HCT116 (cell line): ENCODE results near the gene NACC1. TPM values are rescaled to one million over a fixed set of nuclear protein-coding genes. Genes with fewer than 3 reads are reported as not detected.

ENCODE experiments used
- ATAC-seq: fragments of 200-7000 bp; cut with Tn5 transposase; 2 replicates; pipeline ENCODE4 v1.9.1; 2020; ENCODE audit warnings: mild to moderate bottlenecking, moderate library complexity
- BruUV-seq: library from RNA; stranded (reverse); fragments of 400-500 nt; replicated peaks from 2 replicates; lab custom pipeline; 2021; lab: Mats Ljungman, UMichigan
- CTCF ChIA-PET: fragments of 300-600 bp; sonication (Branson Sonifier 250); formaldehyde crosslinking; loops from one replicate; lab custom pipeline; 2021; ENCODE audit warnings: antibody characterized with exemption; lab: Charles Lee
- POLR2A ChIA-PET: fragments of 300-600, 350-600 bp; sonication (Branson Sonifier 250); formaldehyde crosslinking; loops from one replicate; lab custom pipeline; 2021; ENCODE audit warnings: antibody characterized with exemption; lab: Charles Lee
- RAD21 ChIA-PET, 2 experiments: fragments of 300-600 bp; sonication (Branson Sonifier 250); formaldehyde crosslinking; loops; one replicate each; lab custom pipeline; 2023; ENCODE audit warnings: low total read pairs in 2 of 2; ENCODE audit not compliant: uncharacterized antibody in 2 of 2, unreplicated experiment in 2 of 2, low non-redundant PET in 1 of 2; lab: Charles Lee
- DNase-seq: peaks from one replicate; pipeline ENCODE4 v3.0.0-alpha.2; 2010; ENCODE audit warnings: low read depth, low spot score
- H2AFZ ChIP-seq: fragments of 200-600 bp; shearing (Covaris generic), sonication (generic); 2 replicates; pipeline ENCODE4 v1.6.1; 2017; ENCODE audit warnings: low read depth, mixed run types, mixed read lengths, antibody characterized with exemption, low read length; ENCODE audit not compliant: poor library complexity, severe bottlenecking
- H3K27ac ChIP-seq: 2 replicates; pipeline ENCODE4 v1.5.1; 2012; ENCODE audit warnings: low read depth, low read length
- H3K27me3 ChIP-seq: fragments of 200-600 bp; sonication (generic); 2 replicates; pipeline ENCODE4 v1.6.1; 2016; ENCODE audit warnings: mixed run types, low read length, mixed read lengths; ENCODE audit not compliant: insufficient read depth
- H3K36me3 ChIP-seq, 2 experiments: fragments of 200-500 bp in 1 of 2; fragments of 200-600 bp in 1 of 2; sonication (Bioruptor generic) in 1 of 2; sonication (generic) in 1 of 2; 2 replicates each; pipeline versions ENCODE4 v1.5.1 to v1.6.1; 2014 to 2016; ENCODE audit warnings: low read length in 2 of 2, inconsistent platforms in 1 of 2, mixed read lengths in 1 of 2, mixed run types in 1 of 2; ENCODE audit not compliant: insufficient read depth in 2 of 2, control insufficient read depth in 1 of 2
- H3K4me1 ChIP-seq, 2 experiments: fragments of 200-600 bp in 1 of 2; sonication (generic) in 1 of 2; 2 replicates each; pipeline versions ENCODE4 v1.5.1 to v1.6.1; 2012 to 2017; ENCODE audit warnings: low read length in 2 of 2, inconsistent platforms in 1 of 2, mild to moderate bottlenecking in 1 of 2, mixed read lengths in 1 of 2, mixed run types in 1 of 2, moderate library complexity in 1 of 2; ENCODE audit not compliant: insufficient read depth in 2 of 2, control insufficient read depth in 1 of 2
- H3K4me2 ChIP-seq: fragments of 200-600 bp; sonication (generic); 2 replicates; pipeline ENCODE4 v1.6.1; 2017; ENCODE audit warnings: mixed run types, low read length, mixed read lengths
- H3K4me3 ChIP-seq, 2 experiments: fragments of 200-600 bp in 1 of 2; sonication (generic) in 1 of 2; replicated peaks in 1 of 2; 2 replicates each; pipeline ENCODE4 v1.5.1; 2011 to 2016; ENCODE audit warnings: low read length in 2 of 2, control low read depth in 1 of 2, low read depth in 1 of 2, mild to moderate bottlenecking in 1 of 2, mixed read lengths in 1 of 2, mixed run types in 1 of 2
- H3K79me2 ChIP-seq: fragments of 200-600 bp; sonication (generic); 2 replicates; pipeline ENCODE4 v1.6.1; 2017; ENCODE audit warnings: mild to moderate bottlenecking, mixed run types, low read length, moderate library complexity, mixed read lengths; ENCODE audit not compliant: insufficient read depth
- H3K9ac ChIP-seq: fragments of 200-600 bp; sonication (generic); 2 replicates; pipeline ENCODE4 v1.6.1; 2016; ENCODE audit warnings: low read length, mixed read lengths
- H3K9me2 ChIP-seq: fragments of 200-600 bp; sonication (generic), shearing (Covaris generic); 2 replicates; pipeline ENCODE4 v1.6.1; 2017; ENCODE audit warnings: mixed run types, mild to moderate bottlenecking, moderate library complexity; ENCODE audit not compliant: insufficient read depth
- H3K9me3 ChIP-seq, 2 experiments: fragments of 200-500 bp in 1 of 2; fragments of 200-600 bp in 1 of 2; sonication (Bioruptor generic) in 1 of 2; sonication (generic) in 1 of 2; 2 replicates each; pipeline ENCODE4 v1.6.1; 2014 to 2017; ENCODE audit warnings: low read length in 2 of 2, mixed read lengths in 2 of 2, inconsistent platforms in 1 of 2, low read depth in 1 of 2, mild to moderate bottlenecking in 1 of 2, mixed run types in 1 of 2, moderate library complexity in 1 of 2; ENCODE audit not compliant: control insufficient read depth in 1 of 2, insufficient read depth in 1 of 2
- H4K20me1 ChIP-seq: fragments of 200-600 bp; sonication (generic), shearing (Covaris generic); 2 replicates; pipeline ENCODE4 v1.6.1; 2017; ENCODE audit warnings: mixed run types, mild to moderate bottlenecking, moderate library complexity; ENCODE audit not compliant: insufficient read depth
- CBX3 ChIP-seq: IDR thresholded peaks from 2 replicates; pipeline ENCODE4 v1.6.1; 2012; ENCODE audit warnings: low read depth
- CEBPB ChIP-seq: IDR thresholded peaks from 2 replicates; pipeline ENCODE4 v1.6.1; 2012; ENCODE audit warnings: low read depth
- EGR1 ChIP-seq: IDR thresholded peaks from 2 replicates; pipeline ENCODE4 v1.6.1; 2012; ENCODE audit warnings: low read depth
- ELF1 ChIP-seq: IDR thresholded peaks from 2 replicates; pipeline ENCODE4 v1.6.1; 2012; ENCODE audit warnings: low read depth, borderline replicate concordance
- EZH2 ChIP-seq: fragments of 200-600 bp; sonication (generic); IDR thresholded peaks from 2 replicates; pipeline ENCODE4 v1.6.1; 2017; ENCODE audit warnings: antibody characterized with exemption, mixed run types
- EZH2phosphoT487 ChIP-seq: fragments of 200-600 bp; IDR thresholded peaks from 2 replicates; pipeline ENCODE4 v1.6.1; 2018; ENCODE audit warnings: antibody characterized with exemption, borderline replicate concordance
- FOSL1 ChIP-seq: IDR thresholded peaks from 2 replicates; pipeline ENCODE4 v1.6.1; 2012; ENCODE audit warnings: low read depth
- POLR2A ChIP-seq: IDR thresholded peaks from 2 replicates; pipeline ENCODE4 v1.7.0; 2011; ENCODE audit warnings: borderline replicate concordance; ENCODE audit not compliant: insufficient read depth, insufficient read length; ENCODE audit errors: extremely low read depth
- POLR2AphosphoS5 ChIP-seq: IDR thresholded peaks from 2 replicates; pipeline ENCODE4 v1.6.1; 2011; ENCODE audit warnings: mild to moderate bottlenecking, low read depth, low read length, moderate library complexity
- RAD21 ChIP-seq: IDR thresholded peaks from 2 replicates; pipeline ENCODE4 v1.6.1; 2012; ENCODE audit warnings: low read depth, mild to moderate bottlenecking
- SP1 ChIP-seq: IDR thresholded peaks from 2 replicates; pipeline ENCODE4 v1.6.1; 2012; ENCODE audit warnings: low read depth
- SRF ChIP-seq: IDR thresholded peaks from 2 replicates; pipeline ENCODE4 v1.6.1; 2012; ENCODE audit warnings: low read depth
- TCF7L2 ChIP-seq: IDR thresholded peaks from 2 replicates; pipeline ENCODE4 v1.7.0; 2011; ENCODE audit warnings: borderline replicate concordance, inconsistent platforms; ENCODE audit not compliant: insufficient read depth, insufficient read length; ENCODE audit errors: extremely low read depth
- YY1 ChIP-seq: IDR thresholded peaks from 2 replicates; pipeline ENCODE4 v1.6.1; 2011; ENCODE audit warnings: low read length, low read depth, moderate library complexity, mild to moderate bottlenecking; ENCODE audit not compliant: insufficient replicate concordance; ENCODE audit errors: extremely low read depth
- ZFX ChIP-seq: fragments of 450-650 bp; IDR thresholded peaks from 2 replicates; pipeline ENCODE4 v1.6.1; 2017
- ZNF274 ChIP-seq: fragments of 200-500 bp; sonication (Bioruptor generic); IDR thresholded peaks from 2 replicates; pipeline ENCODE4 v1.6.1; 2014; ENCODE audit warnings: mild to moderate bottlenecking, low read depth, low read length, inconsistent platforms
- intact Hi-C: fragments of 100-400 bp; cut with micrococcal nuclease; formaldehyde crosslinking; loops from 2 replicates; pipeline ENCODE4 v1.10.0; 2022
- total RNA-seq: library from RNA; stranded (reverse); gene quantifications from one replicate; pipeline ENCODE4 v1.2.1, GENCODE V29; 2021; ENCODE audit not compliant: unreplicated experiment
- TF ChIP-seq, protein P1 (sequence below): IDR thresholded peaks from 2 replicates; pipeline ENCODE4 v1.6.1; 2011; ENCODE audit warnings: mild to moderate bottlenecking, low read length, moderate library complexity; ENCODE audit not compliant: insufficient replicate concordance; ENCODE audit errors: extremely low read depth
- TF ChIP-seq, protein P2 (sequence below): IDR thresholded peaks from 2 replicates; pipeline ENCODE4 v1.6.1; 2012
- TF ChIP-seq, protein P3 (sequence below), 3 experiments: fragments of 200-600 bp in 1 of 3; sonication (generic) in 1 of 3; IDR thresholded peaks in 2 of 3; conservative IDR thresholded peaks in 1 of 3; 2 replicates each; pipeline ENCODE4 v1.5.1; 2012 to 2017; ENCODE audit warnings: low read depth in 2 of 3, low read length in 2 of 3, antibody characterized with exemption in 1 of 3, borderline replicate concordance in 1 of 3, control low read depth in 1 of 3, mild to moderate bottlenecking in 1 of 3, mixed read lengths in 1 of 3, mixed run types in 1 of 3, moderate library complexity in 1 of 3; ENCODE audit not compliant: insufficient read depth in 1 of 3
- TF ChIP-seq, protein P4 (sequence below): IDR thresholded peaks from 2 replicates; pipeline ENCODE4 v1.6.1; 2012; ENCODE audit warnings: low read depth

The NACC1 gene
- total RNA-seq, 1 experiment from 2014 or later, result 181 TPM

DNA sequence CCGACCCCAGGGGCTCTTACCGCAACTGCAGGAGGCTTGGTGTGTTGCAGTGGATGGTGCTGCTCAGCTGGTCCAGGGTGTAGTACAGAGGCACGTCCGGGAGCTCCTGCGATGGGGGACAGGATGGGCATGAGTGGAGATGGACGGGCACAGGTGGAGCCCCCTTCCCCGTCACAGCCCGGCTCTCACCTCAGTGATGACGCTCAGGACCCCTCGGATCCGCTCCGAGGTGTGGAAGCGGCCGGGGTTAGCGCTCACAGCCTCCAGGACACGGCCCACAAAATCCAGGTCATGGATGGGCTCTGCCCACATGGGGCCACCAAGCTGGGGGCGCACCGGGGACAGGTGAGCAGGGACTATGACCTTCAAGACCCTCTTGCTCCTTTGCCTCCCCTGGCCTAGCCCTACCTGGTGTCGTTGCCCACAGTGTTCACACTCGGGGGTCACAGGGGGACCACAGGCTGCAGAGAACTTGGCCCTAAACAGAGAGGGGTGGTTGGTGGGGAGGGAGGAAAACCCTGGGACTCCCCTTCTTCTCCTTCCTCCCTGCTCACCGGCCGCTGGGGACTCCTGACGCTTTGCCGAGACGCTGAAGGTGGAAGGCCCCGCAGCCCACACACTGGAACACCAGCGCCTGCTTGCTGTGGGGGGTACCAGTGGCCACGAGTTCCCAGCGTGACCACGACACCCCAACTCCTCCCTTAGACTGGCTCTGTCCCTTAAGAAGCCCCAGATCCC lies 8.5 kb upstream of the NACC1 start:
- CTCF ChIA-PET, result no interaction called here
- intact Hi-C loops, result no loop called here

More for the DNA sequence above, 8.5 kb upstream of the NACC1 start:
- H3K4me2 ChIP-seq, result no peak overlapping the region
- H3K4me1 ChIP-seq, result no peaks in the 10 kb centered on the region
- ChIA-PET POLR2A (no interaction called here), RAD21 (no interaction called here)
- H4K20me1 ChIP-seq, result no peaks in the 10 kb centered on the region
- H3K36me3 ChIP-seq, result peaks cover 8 to 30% of the 10 kb centered on the region in 2 experiments; a peak in 3 of 4 replicates
- no peak overlapping the region for H3K9ac ChIP-seq
- BruUV-seq, result no TSS peak
- no peak overlapping the region for H3K4me3 ChIP-seq
- TF ChIP-seq, protein P1, sequence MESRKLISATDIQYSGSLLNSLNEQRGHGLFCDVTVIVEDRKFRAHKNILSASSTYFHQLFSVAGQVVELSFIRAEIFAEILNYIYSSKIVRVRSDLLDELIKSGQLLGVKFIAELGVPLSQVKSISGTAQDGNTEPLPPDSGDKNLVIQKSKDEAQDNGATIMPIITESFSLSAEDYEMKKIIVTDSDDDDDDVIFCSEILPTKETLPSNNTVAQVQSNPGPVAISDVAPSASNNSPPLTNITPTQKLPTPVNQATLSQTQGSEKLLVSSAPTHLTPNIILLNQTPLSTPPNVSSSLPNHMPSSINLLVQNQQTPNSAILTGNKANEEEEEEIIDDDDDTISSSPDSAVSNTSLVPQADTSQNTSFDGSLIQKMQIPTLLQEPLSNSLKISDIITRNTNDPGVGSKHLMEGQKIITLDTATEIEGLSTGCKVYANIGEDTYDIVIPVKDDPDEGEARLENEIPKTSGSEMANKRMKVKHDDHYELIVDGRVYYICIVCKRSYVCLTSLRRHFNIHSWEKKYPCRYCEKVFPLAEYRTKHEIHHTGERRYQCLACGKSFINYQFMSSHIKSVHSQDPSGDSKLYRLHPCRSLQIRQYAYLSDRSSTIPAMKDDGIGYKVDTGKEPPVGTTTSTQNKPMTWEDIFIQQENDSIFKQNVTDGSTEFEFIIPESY, result no peak
- TF ChIP-seq FOSL1, result no peak
- TF ChIP-seq, protein P2, sequence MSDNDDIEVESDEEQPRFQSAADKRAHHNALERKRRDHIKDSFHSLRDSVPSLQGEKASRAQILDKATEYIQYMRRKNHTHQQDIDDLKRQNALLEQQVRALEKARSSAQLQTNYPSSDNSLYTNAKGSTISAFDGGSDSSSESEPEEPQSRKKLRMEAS, result no peak
- no peak for TF ChIP-seq ELF1
- TF ChIP-seq, protein P3, sequence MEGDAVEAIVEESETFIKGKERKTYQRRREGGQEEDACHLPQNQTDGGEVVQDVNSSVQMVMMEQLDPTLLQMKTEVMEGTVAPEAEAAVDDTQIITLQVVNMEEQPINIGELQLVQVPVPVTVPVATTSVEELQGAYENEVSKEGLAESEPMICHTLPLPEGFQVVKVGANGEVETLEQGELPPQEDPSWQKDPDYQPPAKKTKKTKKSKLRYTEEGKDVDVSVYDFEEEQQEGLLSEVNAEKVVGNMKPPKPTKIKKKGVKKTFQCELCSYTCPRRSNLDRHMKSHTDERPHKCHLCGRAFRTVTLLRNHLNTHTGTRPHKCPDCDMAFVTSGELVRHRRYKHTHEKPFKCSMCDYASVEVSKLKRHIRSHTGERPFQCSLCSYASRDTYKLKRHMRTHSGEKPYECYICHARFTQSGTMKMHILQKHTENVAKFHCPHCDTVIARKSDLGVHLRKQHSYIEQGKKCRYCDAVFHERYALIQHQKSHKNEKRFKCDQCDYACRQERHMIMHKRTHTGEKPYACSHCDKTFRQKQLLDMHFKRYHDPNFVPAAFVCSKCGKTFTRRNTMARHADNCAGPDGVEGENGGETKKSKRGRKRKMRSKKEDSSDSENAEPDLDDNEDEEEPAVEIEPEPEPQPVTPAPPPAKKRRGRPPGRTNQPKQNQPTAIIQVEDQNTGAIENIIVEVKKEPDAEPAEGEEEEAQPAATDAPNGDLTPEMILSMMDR (IDR thresholded peaks at IDR 0.05 in 2 of 3, conservative IDR thresholded peaks at IDR 0.05 in 1 of 3; ENCODE audit: borderline replicate concordance in 1 of 3, insufficient read depth in 1 of 3, low read depth in 2 of 3, low read length in 2 of 3), result no peak
- TF ChIP-seq, protein P4, sequence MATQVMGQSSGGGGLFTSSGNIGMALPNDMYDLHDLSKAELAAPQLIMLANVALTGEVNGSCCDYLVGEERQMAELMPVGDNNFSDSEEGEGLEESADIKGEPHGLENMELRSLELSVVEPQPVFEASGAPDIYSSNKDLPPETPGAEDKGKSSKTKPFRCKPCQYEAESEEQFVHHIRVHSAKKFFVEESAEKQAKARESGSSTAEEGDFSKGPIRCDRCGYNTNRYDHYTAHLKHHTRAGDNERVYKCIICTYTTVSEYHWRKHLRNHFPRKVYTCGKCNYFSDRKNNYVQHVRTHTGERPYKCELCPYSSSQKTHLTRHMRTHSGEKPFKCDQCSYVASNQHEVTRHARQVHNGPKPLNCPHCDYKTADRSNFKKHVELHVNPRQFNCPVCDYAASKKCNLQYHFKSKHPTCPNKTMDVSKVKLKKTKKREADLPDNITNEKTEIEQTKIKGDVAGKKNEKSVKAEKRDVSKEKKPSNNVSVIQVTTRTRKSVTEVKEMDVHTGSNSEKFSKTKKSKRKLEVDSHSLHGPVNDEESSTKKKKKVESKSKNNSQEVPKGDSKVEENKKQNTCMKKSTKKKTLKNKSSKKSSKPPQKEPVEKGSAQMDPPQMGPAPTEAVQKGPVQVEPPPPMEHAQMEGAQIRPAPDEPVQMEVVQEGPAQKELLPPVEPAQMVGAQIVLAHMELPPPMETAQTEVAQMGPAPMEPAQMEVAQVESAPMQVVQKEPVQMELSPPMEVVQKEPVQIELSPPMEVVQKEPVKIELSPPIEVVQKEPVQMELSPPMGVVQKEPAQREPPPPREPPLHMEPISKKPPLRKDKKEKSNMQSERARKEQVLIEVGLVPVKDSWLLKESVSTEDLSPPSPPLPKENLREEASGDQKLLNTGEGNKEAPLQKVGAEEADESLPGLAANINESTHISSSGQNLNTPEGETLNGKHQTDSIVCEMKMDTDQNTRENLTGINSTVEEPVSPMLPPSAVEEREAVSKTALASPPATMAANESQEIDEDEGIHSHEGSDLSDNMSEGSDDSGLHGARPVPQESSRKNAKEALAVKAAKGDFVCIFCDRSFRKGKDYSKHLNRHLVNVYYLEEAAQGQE, result no peak
- no peak for TF ChIP-seq RAD21
- TF ChIP-seq POLR2A, result no peak
- TF ChIP-seq TCF7L2, result no peak
- no peak for TF ChIP-seq SRF
- TF ChIP-seq POLR2AphosphoS5, result no peak
- TF ChIP-seq ZFX, result no peak
- TF ChIP-seq ZNF274, result no peak
- TF ChIP-seq EGR1, result no peak
- no peak for TF ChIP-seq CBX3
- no peak for TF ChIP-seq EZH2
- no peak for TF ChIP-seq EZH2phosphoT487
- no peak for TF ChIP-seq YY1
- no peak for TF ChIP-seq SP1
- no peak for TF ChIP-seq CEBPB
- no peak overlapping the region for H2AFZ ChIP-seq
- peaks cover 12% of the 10 kb centered on the region for H3K79me2 ChIP-seq
- ATAC-seq, result no peak
- DNase-seq, result no peak
- H3K9me3 ChIP-seq, result no peaks in the 10 kb centered on the region
- no peaks in the 10 kb centered on the region for H3K27me3 ChIP-seq
- no peak overlapping the region for H3K27ac ChIP-seq
- H3K9me2 ChIP-seq, result no peaks in the 10 kb centered on the region
